HepG2 (cell line): ENCODE data around the gene SIRT7. TPM values are rescaled to one million over a fixed set of nuclear protein-coding genes. Genes with fewer than 3 reads are reported as not detected.

Source experiments
- AKAP8 ChIP-seq: sonication (generic); formaldehyde crosslinking; IDR thresholded peaks from 2 replicates; pipeline ENCODE4 v1.5.1; 2020; ENCODE audit warnings: mild to moderate bottlenecking, missing genetic modification reagents
- BORCS8-MEF2B ChIP-seq: sonication (generic); formaldehyde crosslinking; IDR thresholded peaks from 2 replicates; pipeline ENCODE4 v1.8.0; 2022; ENCODE audit warnings: mild to moderate bottlenecking, missing genetic modification reagents
- HDAC2 ChIP-seq: sonication (generic); formaldehyde crosslinking; IDR thresholded peaks from 2 replicates; pipeline ENCODE4 v1.4.0; 2020; ENCODE audit warnings: missing genetic modification reagents
- HINFP ChIP-seq: sonication (generic); formaldehyde crosslinking; IDR thresholded peaks from 2 replicates; pipeline ENCODE4 v1.4.0; 2020; ENCODE audit warnings: low read depth, mild to moderate bottlenecking, missing genetic modification reagents
- KDM2A ChIP-seq: sonication (generic); formaldehyde crosslinking; IDR thresholded peaks from 2 replicates; pipeline ENCODE4 v1.4.0; 2020; ENCODE audit warnings: low read depth, missing genetic modification reagents, borderline replicate concordance
- MEIS1 ChIP-seq: sonication (generic); formaldehyde crosslinking; IDR thresholded peaks from 2 replicates; pipeline ENCODE4 v1.9.0; 2021; ENCODE audit warnings: mild to moderate bottlenecking, missing genetic modification reagents, moderate library complexity, borderline replicate concordance
- RBM22 ChIP-seq: fragments of 200-400 bp; formaldehyde crosslinking; optimal IDR thresholded peaks from 2 replicates; pipeline ENCODE3; 2017; ENCODE audit warnings: mild to moderate bottlenecking, low read length, moderate library complexity
- SMAD1 ChIP-seq: sonication (generic); formaldehyde crosslinking; IDR thresholded peaks from 2 replicates; pipeline ENCODE4 v1.4.0; 2020; ENCODE audit warnings: missing genetic modification reagents, low read depth, mild to moderate bottlenecking, borderline replicate concordance
- SP4 ChIP-seq: sonication (generic); formaldehyde crosslinking; IDR thresholded peaks from 2 replicates; pipeline ENCODE4 v1.8.1; 2023; ENCODE audit warnings: mild to moderate bottlenecking, missing genetic modification reagents
- ZFP91 ChIP-seq: sonication (generic); formaldehyde crosslinking; IDR thresholded peaks from 2 replicates; pipeline ENCODE4 v1.9.0; 2022; ENCODE audit warnings: missing genetic modification reagents, mild to moderate bottlenecking, borderline replicate concordance
- ZNF468 ChIP-seq: sonication (generic); formaldehyde crosslinking; IDR thresholded peaks from 2 replicates; pipeline ENCODE4 v1.8.0; 2022; ENCODE audit warnings: mild to moderate bottlenecking, moderate library complexity, missing genetic modification reagents
- ZNF619 ChIP-seq: sonication (generic); formaldehyde crosslinking; IDR thresholded peaks from 2 replicates; pipeline ENCODE4 v1.4.0; 2020; ENCODE audit warnings: mild to moderate bottlenecking, missing genetic modification reagents
- ZNF710 ChIP-seq: sonication (generic); formaldehyde crosslinking; IDR thresholded peaks from 2 replicates; pipeline ENCODE4 v1.5.0; 2020; ENCODE audit warnings: mild to moderate bottlenecking, missing genetic modification reagents, borderline replicate concordance
- ZNF761 ChIP-seq: sonication (generic); formaldehyde crosslinking; conservative IDR thresholded peaks from 2 replicates; pipeline ENCODE4 v1.4.0; 2020; ENCODE audit warnings: mild to moderate bottlenecking, missing genetic modification reagents
- polyA plus RNA-seq, 8 experiments: library from polyadenylated mRNA; depleted of rRNA in 3 of 8; stranded (reverse) in 7 of 8; unstranded in 1 of 8; fragments of >200 nt; fragmentation: Illumina TruSeq in 4 of 8; extraction: Trizol in 4 of 8; gene quantifications; 2 replicates each; pipeline versions ENCODE4 v1.2.1 to v1.2.3, GENCODE V29; 2011 to 2016; ENCODE audit warnings: low read depth in 4 of 8, missing spikeins in 1 of 8, mixed read lengths in 1 of 8; ENCODE audit not compliant: insufficient read depth in 1 of 8
- total RNA-seq, 5 experiments: library from RNA; depleted of rRNA; stranded (reverse); fragments of >200 nt; fragmentation: Illumina TruSeq; extraction: Trizol; gene quantifications; 2 replicates each; pipeline ENCODE4 v1.2.3, GENCODE V29; 2016; ENCODE audit warnings: low read depth in 1 of 5
- TF ChIP-seq, protein P1 (sequence below): sonication (generic); formaldehyde crosslinking; IDR thresholded peaks from 2 replicates; pipeline ENCODE4 v1.5.1; 2020; ENCODE audit warnings: mild to moderate bottlenecking, missing genetic modification reagents, borderline replicate concordance

The SIRT7 gene
- total and polyA plus RNA-seq, 2 of the 13 experiments (the other 11 are each of a cell fraction or from before 2014, with no cell fraction given): 8.3 to 24.8 TPM

- peak; percentile 60; the same call in 1 of the 2 replicates for TF ChIP-seq KDM2A
- TF ChIP-seq ZNF468: peak; percentile 78; the same call in 1 of the 2 replicates
- TF ChIP-seq AKAP8: 0 out of 2 replicates have a peak, but pooled peaks have one; percentile 59
- 0 out of 2 replicates have a peak, but pooled peaks have one; percentile 40 for TF ChIP-seq ZNF710 (CRISPR knock-in tag)
- TF ChIP-seq ZNF619 (CRISPR knock-in tag): no peak
- 0 out of 2 replicates have a peak, but pooled peaks have one; percentile 8 for TF ChIP-seq SMAD1
- TF ChIP-seq ZFP91 (CRISPR knock-in tag): peak; percentile 71; the same call in 1 of the 2 replicates
- TF ChIP-seq SP4 (CRISPR knock-in tag): no peak
- TF ChIP-seq ZNF761 (CRISPR knock-in tag): 0 out of 2 replicates have a peak, but pooled peaks have one; percentile 49
- peak; percentile 21; the same call in 1 of the 2 replicates for TF ChIP-seq MEIS1
- TF ChIP-seq, protein P1, sequence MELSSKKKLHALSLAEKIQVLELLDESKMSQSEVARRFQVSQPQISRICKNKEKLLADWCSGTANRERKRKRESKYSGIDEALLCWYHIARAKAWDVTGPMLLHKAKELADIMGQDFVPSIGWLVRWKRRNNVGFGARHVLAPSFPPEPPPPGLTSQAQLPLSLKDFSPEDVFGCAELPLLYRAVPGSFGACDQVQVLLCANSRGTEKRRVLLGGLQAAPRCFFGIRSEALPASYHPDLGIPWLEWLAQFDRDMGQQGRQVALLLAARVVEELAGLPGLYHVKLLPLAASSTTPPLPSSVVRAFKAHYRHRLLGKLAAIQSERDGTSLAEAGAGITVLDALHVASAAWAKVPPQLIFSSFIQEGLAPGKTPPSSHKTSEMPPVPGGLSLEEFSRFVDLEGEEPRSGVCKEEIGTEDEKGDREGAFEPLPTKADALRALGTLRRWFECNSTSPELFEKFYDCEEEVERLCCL (CRISPR knock-in tag): no peak
- no peak for TF ChIP-seq BORCS8-MEF2B (CRISPR knock-in tag)
- TF ChIP-seq HINFP (CRISPR knock-in tag): peak; percentile 35; the same call in 1 of the 2 replicates
- TF ChIP-seq RBM22: peak; percentile 84
- no peak for TF ChIP-seq HDAC2 (CRISPR knock-in tag)
Observed at GRCh38 chr17:81931557-81932332, 13.8 kb upstream of the SIRT7 start (continued).
